Measurements from ENCODE around the gene CAPN3.

The CAPN3 gene

DNA sequence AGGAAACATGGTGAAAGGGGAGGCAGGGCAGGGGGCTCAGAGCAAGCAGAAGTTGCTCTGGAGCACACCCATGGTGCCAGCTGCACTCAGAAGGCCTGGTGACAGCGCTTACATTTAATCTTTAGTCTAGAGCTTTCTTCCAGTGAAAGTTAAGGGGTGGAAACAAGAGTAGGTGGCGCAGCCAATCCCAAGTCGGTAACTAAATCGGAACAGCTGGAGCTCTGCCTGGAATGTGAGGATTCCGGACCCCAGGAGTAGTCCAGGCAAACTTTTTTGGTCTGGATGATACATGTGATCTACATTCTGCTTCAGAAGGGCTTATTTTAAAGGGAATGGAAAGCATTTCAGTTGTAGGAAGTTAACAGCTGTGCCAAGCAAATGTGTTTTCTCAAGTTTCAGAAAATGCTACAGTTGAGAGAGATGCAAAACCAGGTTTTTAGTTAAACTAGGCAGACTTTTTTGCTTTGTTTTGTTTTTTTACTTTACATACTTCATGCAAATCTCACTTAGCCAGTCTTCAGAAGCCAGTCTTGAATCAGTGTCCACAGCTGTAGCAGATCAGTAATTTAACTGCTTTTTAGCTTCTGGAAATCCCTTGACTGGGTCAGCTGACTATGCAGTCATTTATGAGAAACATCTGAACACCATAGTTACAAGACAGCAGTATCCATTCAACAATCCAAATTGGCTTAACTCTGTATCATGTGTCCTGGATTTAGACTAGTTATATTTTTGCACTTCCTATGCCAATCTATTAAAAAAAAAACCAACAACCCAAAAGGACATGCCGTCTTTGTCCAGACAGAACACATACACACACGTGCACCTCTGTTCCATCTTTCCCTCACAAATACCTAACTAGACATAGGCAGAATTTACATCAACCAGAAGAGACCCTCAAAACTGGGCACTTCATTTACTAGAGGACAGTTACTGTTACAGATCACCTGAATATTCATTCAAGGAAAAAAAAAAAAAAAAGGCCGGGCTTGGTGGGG, 98.4 kb downstream of the CAPN3 start:
- peak; percentile 91 for FAIRE-seq

DNA sequence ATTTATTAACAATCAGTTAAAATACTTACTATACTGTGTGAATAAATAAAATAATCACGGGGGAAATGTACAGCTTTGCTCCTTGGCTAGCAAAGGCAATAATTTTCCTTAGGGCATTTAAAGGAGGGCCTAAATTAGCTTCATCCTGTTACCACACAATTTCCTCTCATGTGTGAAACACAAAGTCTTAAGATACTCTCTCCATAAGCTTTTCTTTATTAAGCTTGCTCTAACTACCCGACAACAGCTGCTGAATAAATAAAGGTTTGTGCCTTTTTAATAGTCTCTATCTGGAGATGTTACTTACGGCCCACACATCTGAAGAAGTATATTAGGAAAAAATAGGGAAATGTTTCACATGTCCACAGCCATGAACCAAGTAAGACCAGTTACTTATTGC, 102.0 kb downstream of the CAPN3 start:
- no peak for FAIRE-seq
